ENCODE results near the gene KCNJ16.

KCNJ16 gene

GRCh38 chr17:70115126-70115525 is 40.1 kb downstream of the KCNJ16 start:
- TF ChIP-seq SPI1 (IDR thresholded peaks at IDR 0.05; ENCODE audit: low read depth, low read length) (no peak), POLR2AphosphoS5 (IDR thresholded peaks at IDR 0.05; ENCODE audit: low read depth, low read length) (no peak), TAF1 (IDR thresholded peaks at IDR 0.05; ENCODE audit: low read depth, low read length) (no peak), POU2F2 (IDR thresholded peaks at IDR 0.05; ENCODE audit: low read depth, low read length) (no peak), POLR2A (IDR thresholded peaks at IDR 0.05; ENCODE audit: low read depth, low read length) (no peak), PAX5 (IDR thresholded peaks at IDR 0.05; ENCODE audit: insufficient read depth, low read length, severe bottlenecking) (no peak)
- DNase-seq (ENCODE audit: insufficient read length, low spot score) (no peak), FAIRE-seq (no peak)

GRCh38 chr17:70116919-70117318 is 41.9 kb downstream of the KCNJ16 start:
- TF ChIP-seq POU2F2 (IDR thresholded peaks at IDR 0.05; ENCODE audit: low read depth, low read length) (no peak), TAF1 (IDR thresholded peaks at IDR 0.05; ENCODE audit: low read depth, low read length) (no peak), PAX5 (IDR thresholded peaks at IDR 0.05; ENCODE audit: insufficient read depth, low read length, severe bottlenecking) (no peak), POLR2AphosphoS5 (IDR thresholded peaks at IDR 0.05; ENCODE audit: low read depth, low read length) (no peak), SPI1 (IDR thresholded peaks at IDR 0.05; ENCODE audit: low read depth, low read length) (no peak), POLR2A (IDR thresholded peaks at IDR 0.05; ENCODE audit: low read depth, low read length) (no peak)
- DNase-seq (ENCODE audit: insufficient read length, low spot score): no peak
- no peak for FAIRE-seq

GRCh38 chr17:70119545-70119944 is 44.5 kb downstream of the KCNJ16 start:
- FAIRE-seq (no peak), DNase-seq (ENCODE audit: insufficient read length, low spot score) (no peak)
- TF ChIP-seq SPI1 (IDR thresholded peaks at IDR 0.05; ENCODE audit: low read depth, low read length) (no peak), POU2F2 (IDR thresholded peaks at IDR 0.05; ENCODE audit: low read depth, low read length) (no peak), TAF1 (IDR thresholded peaks at IDR 0.05; ENCODE audit: low read depth, low read length) (no peak), POLR2AphosphoS5 (IDR thresholded peaks at IDR 0.05; ENCODE audit: low read depth, low read length) (no peak), POLR2A (IDR thresholded peaks at IDR 0.05; ENCODE audit: low read depth, low read length) (no peak), PAX5 (IDR thresholded peaks at IDR 0.05; ENCODE audit: insufficient read depth, low read length, severe bottlenecking) (no peak)

GRCh38 chr17:70119983-70120382 is 45.0 kb downstream of the KCNJ16 start:
- TF ChIP-seq TAF1 (IDR thresholded peaks at IDR 0.05; ENCODE audit: low read depth, low read length): no peak
- DNase-seq (ENCODE audit: insufficient read length, low spot score): no peak
- FAIRE-seq: no peak

- no peak for DNase-seq (ENCODE audit: insufficient read length, low spot score)
- FAIRE-seq: no peak
- no peak for TF ChIP-seq POU2F2 (IDR thresholded peaks at IDR 0.05; ENCODE audit: low read depth, low read length)
- TF ChIP-seq POLR2A (IDR thresholded peaks at IDR 0.05; ENCODE audit: low read depth, low read length): no peak
- no peak for TF ChIP-seq POLR2AphosphoS5 (IDR thresholded peaks at IDR 0.05; ENCODE audit: low read depth, low read length)
- TF ChIP-seq TAF1 (IDR thresholded peaks at IDR 0.05; ENCODE audit: low read depth, low read length): no peak
- TF ChIP-seq SPI1 (IDR thresholded peaks at IDR 0.05; ENCODE audit: low read depth, low read length): no peak
- no peak for TF ChIP-seq PAX5 (IDR thresholded peaks at IDR 0.05; ENCODE audit: insufficient read depth, low read length, severe bottlenecking)
Measured at GRCh38 chr17:70120425-70120824, 45.4 kb downstream of the KCNJ16 start.

GRCh38 chr17:70121126-70121525 is 46.1 kb downstream of the KCNJ16 start:
- DNase-seq (ENCODE audit: insufficient read length, low spot score): no peak
- no peak for FAIRE-seq
- TF ChIP-seq POU2F2 (IDR thresholded peaks at IDR 0.05; ENCODE audit: low read depth, low read length) (no peak), POLR2AphosphoS5 (IDR thresholded peaks at IDR 0.05; ENCODE audit: low read depth, low read length) (no peak), TAF1 (IDR thresholded peaks at IDR 0.05; ENCODE audit: low read depth, low read length) (no peak), POLR2A (IDR thresholded peaks at IDR 0.05; ENCODE audit: low read depth, low read length) (no peak), PAX5 (IDR thresholded peaks at IDR 0.05; ENCODE audit: insufficient read depth, low read length, severe bottlenecking) (no peak), SPI1 (IDR thresholded peaks at IDR 0.05; ENCODE audit: low read depth, low read length) (no peak)

- no peak for TF ChIP-seq POLR2AphosphoS5 (IDR thresholded peaks at IDR 0.05; ENCODE audit: low read depth, low read length)
- FAIRE-seq (no peak), DNase-seq (ENCODE audit: insufficient read length, low spot score) (no peak)
Measured at GRCh38 chr17:70123193-70123592, 48.2 kb downstream of the KCNJ16 start.

- no peak for FAIRE-seq
Measured at GRCh38 chr17:70124723-70125122, 49.7 kb downstream of the KCNJ16 start.

GRCh38 chr17:70127221-70127873 is 52.3 kb downstream of the KCNJ16 start:
- DNase-seq (ENCODE audit: insufficient read length, low spot score) (no peak), FAIRE-seq (no peak)
- TF ChIP-seq SPI1 (IDR thresholded peaks at IDR 0.05; ENCODE audit: low read depth, low read length) (no peak), PAX5 (IDR thresholded peaks at IDR 0.05; ENCODE audit: insufficient read depth, low read length, severe bottlenecking) (no peak), POLR2AphosphoS5 (IDR thresholded peaks at IDR 0.05; ENCODE audit: low read depth, low read length) (no peak), POU2F2 (IDR thresholded peaks at IDR 0.05; ENCODE audit: low read depth, low read length) (no peak), TAF1 (IDR thresholded peaks at IDR 0.05; ENCODE audit: low read depth, low read length) (no peak)

More at GRCh38 chr17:70124723-70125122, 49.7 kb downstream of the KCNJ16 start:
- TF ChIP-seq POLR2AphosphoS5 (IDR thresholded peaks at IDR 0.05; ENCODE audit: low read depth, low read length) (no peak), POLR2A (IDR thresholded peaks at IDR 0.05; ENCODE audit: low read depth, low read length) (no peak), SPI1 (IDR thresholded peaks at IDR 0.05; ENCODE audit: low read depth, low read length) (no peak)
- DNase-seq (ENCODE audit: insufficient read length, low spot score): no peak

- FAIRE-seq: no peak
- no peak for DNase-seq (ENCODE audit: insufficient read length, low spot score)
Measured at GRCh38 chr17:70128727-70129238, 53.8 kb downstream of the KCNJ16 start.

More at GRCh38 chr17:70128727-70129238, 53.8 kb downstream of the KCNJ16 start:
- TF ChIP-seq SPI1 (IDR thresholded peaks at IDR 0.05; ENCODE audit: low read depth, low read length) (no peak), TAF1 (IDR thresholded peaks at IDR 0.05; ENCODE audit: low read depth, low read length) (no peak), PAX5 (IDR thresholded peaks at IDR 0.05; ENCODE audit: insufficient read depth, low read length, severe bottlenecking) (no peak), POLR2A (IDR thresholded peaks at IDR 0.05; ENCODE audit: low read depth, low read length) (no peak), POU2F2 (IDR thresholded peaks at IDR 0.05; ENCODE audit: low read depth, low read length) (no peak), POLR2AphosphoS5 (IDR thresholded peaks at IDR 0.05; ENCODE audit: low read depth, low read length) (no peak)

Measured in GM12891 (cell line).